ENCODE measurements around the gene CACNA1D.
"Not testable (repeated sequence)": the region's sequence is repeated elsewhere in the genome, so short reads cannot be mapped to it uniquely, and the experiment has no call there.

The CACNA1D gene

DNA sequence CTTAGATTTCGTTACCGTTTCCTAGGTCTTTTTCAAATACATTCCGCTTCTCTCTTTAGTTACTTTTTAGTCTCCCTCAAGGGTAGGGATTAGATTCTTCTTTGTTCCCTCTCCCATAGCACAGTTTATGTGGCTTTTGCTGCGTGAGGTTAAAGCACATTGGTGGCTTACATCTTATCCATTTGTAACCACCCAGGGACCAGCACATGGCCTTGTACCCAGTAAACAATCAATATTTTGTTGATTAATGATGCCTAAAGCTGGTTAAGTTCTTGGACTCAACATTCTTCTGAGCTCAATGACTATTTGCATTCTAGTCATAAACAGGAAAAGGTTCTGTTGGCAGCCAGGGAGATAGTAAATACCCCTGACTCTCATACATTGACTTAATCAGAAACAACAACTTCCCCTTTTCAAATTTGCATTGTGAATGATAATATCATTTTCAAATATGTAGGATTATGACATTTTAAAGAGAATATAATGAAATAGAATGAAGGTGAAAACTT is 60.2 kb downstream of the CACNA1D start:
- H3K27ac ChIP-seq: no peak overlapping the region
- no peak for TF ChIP-seq ZFX (IDR thresholded peaks at IDR 0.05; ENCODE audit: borderline replicate concordance)
- TF ChIP-seq, protein P1, sequence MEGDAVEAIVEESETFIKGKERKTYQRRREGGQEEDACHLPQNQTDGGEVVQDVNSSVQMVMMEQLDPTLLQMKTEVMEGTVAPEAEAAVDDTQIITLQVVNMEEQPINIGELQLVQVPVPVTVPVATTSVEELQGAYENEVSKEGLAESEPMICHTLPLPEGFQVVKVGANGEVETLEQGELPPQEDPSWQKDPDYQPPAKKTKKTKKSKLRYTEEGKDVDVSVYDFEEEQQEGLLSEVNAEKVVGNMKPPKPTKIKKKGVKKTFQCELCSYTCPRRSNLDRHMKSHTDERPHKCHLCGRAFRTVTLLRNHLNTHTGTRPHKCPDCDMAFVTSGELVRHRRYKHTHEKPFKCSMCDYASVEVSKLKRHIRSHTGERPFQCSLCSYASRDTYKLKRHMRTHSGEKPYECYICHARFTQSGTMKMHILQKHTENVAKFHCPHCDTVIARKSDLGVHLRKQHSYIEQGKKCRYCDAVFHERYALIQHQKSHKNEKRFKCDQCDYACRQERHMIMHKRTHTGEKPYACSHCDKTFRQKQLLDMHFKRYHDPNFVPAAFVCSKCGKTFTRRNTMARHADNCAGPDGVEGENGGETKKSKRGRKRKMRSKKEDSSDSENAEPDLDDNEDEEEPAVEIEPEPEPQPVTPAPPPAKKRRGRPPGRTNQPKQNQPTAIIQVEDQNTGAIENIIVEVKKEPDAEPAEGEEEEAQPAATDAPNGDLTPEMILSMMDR (IDR thresholded peaks at IDR 0.05): no peak

DNA sequence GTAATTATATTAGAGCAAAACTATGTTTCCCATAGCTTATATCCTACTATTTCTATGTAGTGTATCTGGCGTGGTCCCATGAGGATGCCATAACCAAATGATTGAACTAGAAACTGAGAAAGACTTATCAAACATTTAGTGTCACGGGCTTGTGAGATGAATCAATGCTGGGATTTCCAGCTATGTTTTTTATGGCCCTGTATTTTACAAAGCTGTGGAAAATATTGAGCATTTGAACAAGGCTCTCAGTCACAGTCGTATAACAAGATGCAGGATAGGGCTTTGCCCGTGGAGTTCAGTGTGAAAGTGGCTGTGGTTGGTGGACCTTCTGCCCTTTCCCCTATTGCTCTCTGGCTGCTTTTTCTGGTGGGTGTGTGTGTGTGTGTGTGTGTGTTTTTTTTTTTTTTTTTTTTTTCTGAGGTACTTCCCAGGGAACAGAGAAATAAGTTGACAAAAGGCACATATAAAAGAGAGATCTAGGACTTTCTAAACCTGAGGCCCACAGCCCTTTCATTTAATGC is 60.7 kb downstream of the CACNA1D start:
- no peak overlapping the region for H3K27ac ChIP-seq
- no peak for TF ChIP-seq ZFX (IDR thresholded peaks at IDR 0.05; ENCODE audit: borderline replicate concordance)
- TF ChIP-seq, protein P1 (IDR thresholded peaks at IDR 0.05): no peak

DNA sequence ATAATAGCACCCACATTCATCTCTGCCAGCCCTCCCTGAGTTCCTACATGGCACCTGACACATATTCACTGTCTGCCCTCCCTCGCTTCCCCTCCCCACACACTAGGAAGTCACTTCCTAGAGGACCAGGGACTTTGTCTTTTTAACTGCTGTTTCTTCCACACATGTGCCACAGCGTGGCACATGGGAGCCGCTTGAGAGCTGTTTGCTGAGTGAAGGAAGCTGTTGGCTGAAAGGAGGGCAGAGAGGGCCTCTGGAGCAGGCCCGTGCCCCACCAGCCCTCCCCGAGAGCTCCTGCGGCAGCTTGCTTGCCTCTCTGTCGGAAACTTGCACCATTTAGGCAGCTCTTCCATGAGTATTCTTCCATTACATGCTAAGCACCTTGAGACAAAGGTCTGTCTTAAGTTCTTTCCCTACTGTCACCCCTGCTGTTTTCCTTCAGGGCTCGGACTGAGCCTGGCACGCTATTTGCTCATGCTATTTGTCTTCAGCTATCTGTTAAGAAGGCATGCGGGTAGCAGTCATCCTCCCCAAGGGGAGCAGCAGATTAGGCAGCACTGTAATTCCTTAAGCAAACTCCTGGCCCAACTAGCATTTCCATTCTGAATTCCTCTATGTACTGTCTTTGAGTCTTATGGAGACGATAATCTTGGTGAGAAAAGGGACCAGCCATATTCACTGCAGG is 72.2 kb downstream of the CACNA1D start:
- no peak overlapping the region for H3K27ac ChIP-seq
- TF ChIP-seq, protein P1 (IDR thresholded peaks at IDR 0.05): no peak
- no peak for TF ChIP-seq ZFX (IDR thresholded peaks at IDR 0.05; ENCODE audit: borderline replicate concordance)

DNA sequence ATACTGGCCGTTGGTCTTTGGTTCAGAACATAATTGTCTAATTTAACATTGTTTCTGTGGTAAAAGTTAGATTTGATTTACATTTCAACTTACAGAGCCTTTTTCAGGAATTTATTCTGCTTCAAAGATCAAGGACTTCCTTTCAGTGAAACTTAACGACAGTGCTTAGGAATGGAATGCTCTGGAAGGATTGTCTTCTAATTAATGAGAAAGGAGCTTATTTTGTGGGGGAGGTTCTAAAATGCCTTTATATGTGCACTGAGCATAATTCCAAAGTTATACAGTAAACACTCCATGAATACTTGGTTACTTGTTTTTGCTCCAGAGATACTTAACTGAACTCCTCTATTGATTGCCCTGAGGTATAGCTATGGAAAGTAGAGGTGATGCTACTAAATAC is 75.7 kb downstream of the CACNA1D start:
- TF ChIP-seq, protein P1 (IDR thresholded peaks at IDR 0.05): no peak
- no peak for TF ChIP-seq ZFX (IDR thresholded peaks at IDR 0.05; ENCODE audit: borderline replicate concordance)
- no peak overlapping the region for H3K27ac ChIP-seq

DNA sequence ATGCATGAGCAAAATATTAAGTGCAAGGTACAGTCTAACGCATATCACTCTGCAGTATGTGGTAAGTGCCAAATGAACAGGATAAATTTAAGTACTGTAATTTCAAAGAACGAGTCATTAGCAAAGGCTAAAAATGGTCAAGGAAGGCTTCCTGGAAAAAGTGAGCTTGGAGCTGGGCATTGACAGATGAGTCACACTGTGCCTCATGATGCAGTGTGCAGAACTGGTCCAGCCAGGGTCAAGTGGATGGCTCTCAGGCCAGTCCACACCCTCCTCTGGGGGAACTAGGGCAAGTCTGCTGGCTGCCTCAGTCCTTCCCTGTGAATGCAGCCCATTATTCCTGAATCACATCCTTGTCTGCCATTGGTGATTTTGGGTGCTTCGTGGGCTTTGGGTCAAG is 76.3 kb downstream of the CACNA1D start:
- no peak for TF ChIP-seq ZFX (IDR thresholded peaks at IDR 0.05; ENCODE audit: borderline replicate concordance)
- TF ChIP-seq, protein P1 (IDR thresholded peaks at IDR 0.05): no peak
- H3K27ac ChIP-seq: no peak overlapping the region

DNA sequence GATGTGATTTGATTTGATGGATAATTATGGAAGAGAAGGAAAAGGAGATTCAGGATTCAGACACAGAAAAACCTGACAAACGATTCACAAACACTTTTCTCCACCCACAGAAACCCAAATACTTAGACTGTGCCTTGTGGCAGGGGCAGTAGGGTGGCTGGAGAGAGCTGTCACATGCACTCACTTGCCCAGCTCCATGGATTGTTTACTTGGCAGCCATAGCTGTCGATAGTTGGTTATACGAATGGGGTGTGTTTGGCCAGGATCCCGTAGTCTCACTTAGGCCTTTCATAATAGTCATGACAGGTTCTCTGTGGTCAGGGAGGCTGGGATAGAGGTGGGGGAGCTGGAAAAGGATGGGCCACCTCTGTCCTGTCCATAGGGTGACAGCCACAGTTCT is 76.9 kb downstream of the CACNA1D start:
- H3K27ac ChIP-seq: no peak overlapping the region
- TF ChIP-seq ZFX (IDR thresholded peaks at IDR 0.05; ENCODE audit: borderline replicate concordance): no peak
- TF ChIP-seq, protein P1 (IDR thresholded peaks at IDR 0.05): no peak

DNA sequence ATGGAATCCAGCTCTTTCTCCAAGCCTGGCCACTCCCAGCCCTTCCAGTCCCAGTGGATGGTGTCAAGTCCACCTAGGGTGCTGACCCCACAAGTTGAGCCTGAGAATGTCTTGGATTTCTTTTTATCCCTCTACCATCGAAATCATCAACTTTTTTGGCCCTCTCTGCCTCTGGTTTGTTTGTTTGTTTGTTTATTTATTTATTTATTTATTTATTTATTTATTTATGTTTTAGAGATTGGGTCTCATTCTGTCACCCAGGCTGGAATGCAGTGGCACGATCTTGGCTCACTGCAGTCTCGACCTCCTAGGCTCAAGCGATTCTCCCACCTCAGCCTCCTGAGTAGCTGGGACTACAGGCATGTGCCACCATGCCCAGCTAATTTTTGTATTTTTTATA is 77.8 kb downstream of the CACNA1D start:
- not testable (repeated sequence) for H3K27ac ChIP-seq
